H1 (cell line): ENCODE data around the gene SLC35B2. TPM values are rescaled to one million over a fixed set of nuclear protein-coding genes. Genes with fewer than 3 reads are reported as not detected.

Experiments used
- ATF3 ChIP-seq: IDR thresholded peaks from 2 replicates; pipeline ENCODE4 v1.6.1; 2011; ENCODE audit warnings: low read depth, mild to moderate bottlenecking, low read length; ENCODE audit not compliant: insufficient read depth
- BACH1 ChIP-seq: IDR thresholded peaks from 2 replicates; pipeline ENCODE4 v1.6.1; 2012; ENCODE audit warnings: low read length, improper control_type of control experiment
- KDM5A ChIP-seq: fragments of 200-600 bp; IDR thresholded peaks from 2 replicates; pipeline ENCODE4 v1.7.1; 2012; ENCODE audit warnings: mild to moderate bottlenecking, low read length, inconsistent platforms, mixed read lengths
- RNF2 ChIP-seq: fragments of 200-900, 300-1000 bp; sonication (generic); IDR thresholded peaks from 2 replicates; pipeline ENCODE4 v1.7.1; 2016; ENCODE audit warnings: borderline replicate concordance, low read depth, mild to moderate bottlenecking, antibody characterized with exemption, low read length; ENCODE audit not compliant: poor library complexity, severe bottlenecking; ENCODE audit errors: missing control alignments
- TAF1 ChIP-seq: IDR thresholded peaks from 2 replicates; pipeline ENCODE4 v1.6.1; 2011; ENCODE audit warnings: mild to moderate bottlenecking, low read depth, low read length
- YY1 ChIP-seq: IDR thresholded peaks from 2 replicates; pipeline ENCODE4 v1.6.1; 2011; ENCODE audit warnings: low read depth, mild to moderate bottlenecking, low read length
- ZNF274 ChIP-seq: IDR thresholded peaks from 2 replicates; pipeline ENCODE4 v1.7.0; 2012; ENCODE audit warnings: low read length, borderline replicate concordance; ENCODE audit errors: extremely low read depth
- polyA plus RNA-seq, 7 experiments: library from polyadenylated mRNA; depleted of rRNA in 3 of 7; stranded (reverse) in 5 of 7; unstranded in 2 of 7; fragments of >200 nt in 5 of 7; fragments of 200-250 nt in 2 of 7; gene quantifications; 1 replicate in 5 of 7; 2 replicates in 1 of 7; 4 replicates in 1 of 7; pipeline versions ENCODE4 v1.2.1 to v1.2.3, GENCODE V29; 2011 to 2013; ENCODE audit warnings: missing spikeins in 2 of 7, mixed read lengths in 2 of 7
- total RNA-seq: library from RNA; stranded (reverse); fragmentation: NEBNext Ultra II Directional; extraction: Animal tissue kit (Norgen Biotek cat#: 25700); gene quantifications from 2 replicates; pipeline ENCODE4 v1.2.1, GENCODE V29; 2021

SLC35B2 gene
- total and polyA plus RNA-seq, 2 of the 8 experiments (the other 6 are each of a cell fraction or from before 2014, with no cell fraction given): 29.5 to 65.0 TPM

GRCh38 chr6:44237813-44238433 is 19.4 kb downstream of the SLC35B2 start (continued):
- TF ChIP-seq ATF3 (peak; percentile 83), RNF2 (no peak), YY1 (peak; percentile 56; the same call in 1 of the 2 replicates), BACH1 (peak; percentile 78), TAF1 (peak; percentile 37; the same call in 1 of the 2 replicates), KDM5A (no peak), ZNF274 (no peak)
